Ovary (tissue), 3 donors: ENCODE measurements around the gene KRTAP5-1.

Source experiments
- EP300 ChIP-seq: sonication (generic); formaldehyde crosslinking; IDR thresholded peaks from one replicate; pipeline ENCODE4 v1.6.1; 2017; ENCODE audit warnings: antibody characterized with exemption
- POLR2A ChIP-seq: fragments of 450-650 bp; IDR thresholded peaks from one replicate; pipeline ENCODE4 v1.6.1; 2017; ENCODE audit warnings: antibody characterized with exemption, mild to moderate bottlenecking, moderate library complexity
- TF ChIP-seq, protein P1 (sequence below), 3 donors: fragments of 450-650 bp in 2 of 3; fragments of 200-600 bp in 1 of 3; IDR thresholded peaks; one replicate each; pipeline versions ENCODE4 v1.5.1 to v1.8.0; 2016 to 2022; ENCODE audit warnings: antibody characterized with exemption in 3 of 3, mild to moderate bottlenecking in 1 of 3
- donor health status: DM: no; HTN: no; CAD: no.

DNA sequence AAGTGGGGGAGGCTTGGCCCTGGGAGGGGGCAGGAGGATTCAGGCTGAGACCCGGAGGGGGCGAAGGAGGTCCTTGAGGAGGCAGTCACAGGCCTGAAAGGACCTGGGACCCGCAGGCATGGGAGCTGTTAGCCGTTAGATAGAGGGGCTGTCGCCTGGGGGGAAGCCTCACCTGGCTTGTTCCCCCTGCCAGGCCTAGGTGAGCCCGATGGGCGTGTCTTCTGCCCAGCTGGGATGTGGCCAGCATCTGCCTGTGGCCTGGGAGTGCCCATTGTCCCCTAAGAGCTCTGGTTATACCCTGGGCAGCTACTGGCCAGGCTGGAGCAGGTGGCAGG is 11.2 kb downstream of the KRTAP5-1 start:
- TF ChIP-seq, protein P1, sequence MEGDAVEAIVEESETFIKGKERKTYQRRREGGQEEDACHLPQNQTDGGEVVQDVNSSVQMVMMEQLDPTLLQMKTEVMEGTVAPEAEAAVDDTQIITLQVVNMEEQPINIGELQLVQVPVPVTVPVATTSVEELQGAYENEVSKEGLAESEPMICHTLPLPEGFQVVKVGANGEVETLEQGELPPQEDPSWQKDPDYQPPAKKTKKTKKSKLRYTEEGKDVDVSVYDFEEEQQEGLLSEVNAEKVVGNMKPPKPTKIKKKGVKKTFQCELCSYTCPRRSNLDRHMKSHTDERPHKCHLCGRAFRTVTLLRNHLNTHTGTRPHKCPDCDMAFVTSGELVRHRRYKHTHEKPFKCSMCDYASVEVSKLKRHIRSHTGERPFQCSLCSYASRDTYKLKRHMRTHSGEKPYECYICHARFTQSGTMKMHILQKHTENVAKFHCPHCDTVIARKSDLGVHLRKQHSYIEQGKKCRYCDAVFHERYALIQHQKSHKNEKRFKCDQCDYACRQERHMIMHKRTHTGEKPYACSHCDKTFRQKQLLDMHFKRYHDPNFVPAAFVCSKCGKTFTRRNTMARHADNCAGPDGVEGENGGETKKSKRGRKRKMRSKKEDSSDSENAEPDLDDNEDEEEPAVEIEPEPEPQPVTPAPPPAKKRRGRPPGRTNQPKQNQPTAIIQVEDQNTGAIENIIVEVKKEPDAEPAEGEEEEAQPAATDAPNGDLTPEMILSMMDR (IDR thresholded peaks at IDR 0.05): no peak
- TF ChIP-seq EP300 (no peak), POLR2A (no peak)
